GM21515 (cell line): ENCODE measurements around the gene CA5A.
"Not testable (repeated sequence)": the region's sequence is repeated elsewhere in the genome, so short reads cannot be mapped to it uniquely, and the experiment has no call there.

Experiments
- ATAC-seq: cut with Tn5 transposase; IDR thresholded peaks from one replicate; pipeline ENCODE4 v1.9.1; 2021; ENCODE audit not compliant: unreplicated experiment

Gene CA5A

GRCh38 chr16:87897521-87898505 is 38.5 kb downstream of the CA5A start:
- no peak for ATAC-seq

GRCh38 chr16:87896924-87897520 is 39.3 kb downstream of the CA5A start:
- ATAC-seq: not testable (repeated sequence)

GRCh38 chr16:87896176-87896890 is 40.0 kb downstream of the CA5A start:
- ATAC-seq: not testable (repeated sequence)

DNA sequence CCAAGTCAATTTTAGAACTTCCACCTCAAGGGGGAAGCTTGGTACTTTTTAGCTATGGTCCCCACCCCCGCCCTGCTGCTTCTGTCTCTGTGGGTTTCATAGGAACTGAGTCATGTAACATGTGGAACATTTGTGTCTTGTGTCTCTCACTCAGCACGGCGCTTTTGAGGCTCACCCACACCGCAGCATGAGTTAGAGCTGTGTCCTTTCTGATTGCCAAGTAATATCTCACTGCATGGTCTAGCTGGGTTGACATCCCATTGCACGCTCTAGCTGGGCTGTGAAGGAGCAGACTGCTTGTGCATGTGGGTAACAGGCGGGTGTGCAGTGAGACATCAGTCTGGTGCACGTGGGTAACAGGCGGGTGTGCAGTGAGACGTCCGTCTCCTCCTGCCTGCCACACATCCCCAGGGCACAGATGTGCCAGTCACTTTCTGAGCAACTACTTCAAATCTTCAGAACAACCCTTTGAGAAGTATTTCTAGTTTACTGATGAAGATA is 40.6 kb downstream of the CA5A start:
- peak; percentile 61 for ATAC-seq

GRCh38 chr16:87894005-87894404 is 42.3 kb downstream of the CA5A start:
- ATAC-seq: not testable (repeated sequence)

DNA sequence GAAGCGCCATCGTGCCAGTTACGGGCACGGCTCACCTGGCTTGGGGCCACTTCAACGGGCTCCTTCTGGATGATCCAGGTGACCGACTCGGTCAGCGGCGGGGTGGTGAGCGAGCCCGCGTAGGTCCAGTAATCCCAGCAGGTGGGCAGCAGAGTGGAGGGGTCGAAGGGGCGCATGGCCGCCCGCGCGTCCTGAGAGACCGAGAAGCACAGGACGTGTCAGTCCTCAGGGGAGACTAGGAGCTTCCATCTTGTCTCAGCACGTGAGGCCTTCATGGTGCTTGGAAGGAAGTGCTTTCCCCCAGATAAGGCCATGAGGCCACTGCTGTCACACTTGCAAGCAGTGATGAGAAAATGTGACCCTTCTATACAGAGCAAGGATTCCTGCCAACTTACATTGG is 44.6 kb downstream of the CA5A start:
- ATAC-seq: no peak

DNA sequence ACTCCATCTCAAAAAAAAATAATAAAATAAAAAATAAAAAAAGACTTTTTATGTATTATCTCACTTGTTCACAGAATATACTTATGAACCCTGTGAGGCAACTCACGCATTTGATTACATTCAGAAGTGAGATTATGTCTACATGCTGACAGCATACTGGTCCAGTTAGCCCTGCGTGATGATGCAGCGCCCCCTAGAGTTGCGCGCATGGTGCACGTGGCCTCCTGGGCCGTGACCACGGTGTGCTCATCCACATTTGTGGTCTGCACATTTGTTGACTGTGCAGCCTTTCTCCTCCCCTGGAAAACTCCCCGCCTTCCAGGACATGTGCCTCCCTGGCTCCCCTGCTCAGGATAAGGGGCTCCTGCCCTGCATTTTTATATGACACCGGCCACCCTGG is 46.6 kb downstream of the CA5A start:
- not testable (repeated sequence) for ATAC-seq

DNA sequence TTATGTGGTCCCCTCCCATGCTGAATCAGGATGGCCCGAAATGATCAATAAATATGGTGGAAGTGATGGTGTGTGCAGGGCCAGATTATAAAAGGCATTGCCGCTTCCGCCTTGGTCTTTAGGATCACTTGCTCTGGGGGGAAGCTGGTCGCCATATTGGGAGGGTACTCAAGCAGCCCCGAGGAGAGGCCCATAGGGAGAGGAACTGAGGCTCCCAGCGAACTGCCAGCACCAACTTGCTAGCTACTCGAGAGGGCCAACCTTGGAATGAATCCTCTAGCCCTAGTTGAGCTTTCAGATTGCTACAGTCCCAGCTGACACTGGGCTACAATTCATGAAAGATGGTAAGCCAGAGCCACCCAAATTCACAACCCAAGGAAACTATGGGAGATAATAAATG is 48.0 kb downstream of the CA5A start:
- not testable (repeated sequence) for ATAC-seq

DNA sequence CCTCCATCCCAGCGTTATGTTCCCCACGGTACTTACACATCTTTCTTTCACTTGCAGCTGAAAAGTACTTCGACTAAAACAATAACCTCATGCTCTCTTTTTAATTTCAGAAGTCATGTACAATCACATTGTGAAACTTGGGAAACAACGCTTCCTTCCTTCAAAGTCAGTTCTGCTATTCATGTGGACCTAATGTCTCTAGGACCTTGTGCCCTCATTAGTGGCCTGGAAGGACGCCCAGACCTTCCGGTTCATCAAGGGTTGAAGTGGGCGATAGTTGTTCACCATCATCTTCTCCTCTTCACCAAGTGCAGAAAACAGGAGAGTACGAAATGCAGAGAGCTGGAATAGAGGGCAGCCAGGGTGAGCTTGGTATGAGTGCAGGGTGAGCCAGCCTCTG is 48.4 kb downstream of the CA5A start:
- not testable (repeated sequence) for ATAC-seq

DNA sequence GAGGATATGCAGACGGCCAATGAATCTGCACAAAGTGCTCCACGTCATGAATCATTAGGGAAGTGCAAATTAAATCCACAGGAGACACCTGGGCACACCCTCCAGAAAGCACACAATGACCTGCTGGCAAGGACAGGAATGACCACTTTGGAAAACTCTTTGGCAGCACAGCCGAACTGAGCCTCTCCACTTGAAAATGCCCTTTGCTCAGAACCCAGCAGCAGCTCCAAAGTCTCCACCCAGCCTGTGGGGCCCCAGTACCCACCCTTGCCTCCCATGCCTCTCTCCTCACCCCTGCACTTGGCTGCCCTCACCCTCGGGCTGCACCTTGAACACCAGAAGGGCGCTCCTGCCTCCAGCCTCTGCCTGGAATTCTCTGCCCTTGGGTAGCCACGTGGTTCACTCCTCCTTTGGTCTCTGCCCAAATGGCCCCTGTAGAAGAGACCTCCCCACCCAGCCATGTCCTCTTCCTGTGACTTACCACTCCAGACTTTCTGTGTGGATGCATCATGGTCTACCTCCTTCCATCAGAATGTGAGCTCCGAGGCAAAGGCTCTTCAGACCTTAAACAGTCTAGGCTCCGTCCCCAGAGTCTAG is 50.9 kb downstream of the CA5A start:
- not testable (repeated sequence) for ATAC-seq

GRCh38 chr16:87882436-87883019 is 53.8 kb downstream of the CA5A start:
- ATAC-seq: no peak

GRCh38 chr16:87881324-87882200 is 54.8 kb downstream of the CA5A start:
- no peak for ATAC-seq

- no peak for ATAC-seq
Observed at GRCh38 chr16:87880117-87880696, 56.1 kb downstream of the CA5A start.

DNA sequence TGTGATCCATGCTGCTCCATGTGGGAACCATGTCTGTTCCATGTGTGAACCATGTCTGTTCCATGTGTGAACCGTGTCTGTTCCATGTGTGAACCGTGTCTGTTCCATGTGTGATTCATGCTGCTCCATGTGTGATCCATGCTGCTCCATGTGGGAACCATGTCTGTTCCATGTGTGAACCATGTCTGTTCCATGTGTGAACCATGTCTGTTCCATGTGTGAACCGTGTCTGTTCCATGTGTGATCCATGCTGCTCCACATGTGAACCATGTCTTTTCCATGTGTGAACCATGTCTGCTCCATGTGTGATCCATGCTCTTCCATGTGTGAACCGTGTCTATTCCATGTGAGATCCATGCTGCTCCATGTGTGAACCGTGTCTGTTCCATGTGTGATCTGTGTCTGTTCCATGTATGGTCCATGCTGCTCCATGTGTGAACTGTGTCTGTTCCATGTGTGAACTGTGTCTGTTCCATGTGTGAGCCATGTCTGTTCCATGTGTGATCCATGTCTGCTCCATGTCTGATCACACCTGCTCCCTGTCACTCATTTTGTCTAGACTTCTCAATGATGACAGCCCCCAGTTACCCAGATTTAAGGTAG is 56.8 kb downstream of the CA5A start:
- not testable (repeated sequence) for ATAC-seq

GRCh38 chr16:87878704-87879103 is 57.6 kb downstream of the CA5A start:
- no peak for ATAC-seq

- no peak for ATAC-seq
Observed at GRCh38 chr16:87877942-87878507, 58.3 kb downstream of the CA5A start.

- no peak for ATAC-seq
Observed at GRCh38 chr16:87874639-87875427, 61.5 kb downstream of the CA5A start.
